Measurements from ENCODE around the gene CARD19.

Gene CARD19

GRCh38 chr9:93123561-93124283 lies 27.7 kb downstream of the CARD19 start:
- DNase-seq (no peak), ATAC-seq (no peak)
- Mint-ChIP-seq H3K4me3 (no peak overlapping the region), H3K27me3 (no peaks in the 10 kb centered on the region), H3K36me3 (ENCODE audit: low read depth) (peaks cover 12% of the 10 kb centered on the region), H3K27ac (no peak overlapping the region), H3K4me1 (peaks cover 45% of the 10 kb centered on the region), H3K9me3 (no peaks in the 10 kb centered on the region)

GRCh38 chr9:93124793-93125192 lies 28.8 kb downstream of the CARD19 start:
- Mint-ChIP-seq H3K36me3 (ENCODE audit: low read depth) (peaks cover 12% of the 10 kb centered on the region), H3K27me3 (no peaks in the 10 kb centered on the region), H3K9me3 (no peaks in the 10 kb centered on the region), H3K4me1 (peaks cover 44% of the 10 kb centered on the region), H3K27ac (no peak overlapping the region), H3K4me3 (no peak overlapping the region)
- DNase-seq = no peak
- ATAC-seq = no peak

- Mint-ChIP-seq H3K4me3 (no peak overlapping the region), H3K36me3 (ENCODE audit: low read depth) (peaks cover 12% of the 10 kb centered on the region), H3K9me3 (no peaks in the 10 kb centered on the region), H3K4me1 (peaks cover 39% of the 10 kb centered on the region), H3K27me3 (no peaks in the 10 kb centered on the region), H3K27ac (no peak overlapping the region)
- DNase-seq = no peak
- ATAC-seq = no peak
These were observed 29.4 kb downstream of the CARD19 start for GRCh38 chr9:93125331-93125894.

- H3K27ac Mint-ChIP-seq = peak overlapping the region; percentile 31
- no peaks in the 10 kb centered on the region for H3K27me3 Mint-ChIP-seq
- H3K4me3 Mint-ChIP-seq = no peak overlapping the region
- H3K36me3 Mint-ChIP-seq (ENCODE audit: low read depth) = peaks cover 10% of the 10 kb centered on the region
- H3K4me1 Mint-ChIP-seq = peaks cover 44% of the 10 kb centered on the region
- H3K9me3 Mint-ChIP-seq = no peaks in the 10 kb centered on the region
- DNase-seq (no peak), ATAC-seq (no peak)
These were observed 30.2 kb downstream of the CARD19 start for GRCh38 chr9:93126151-93126781.

DNA sequence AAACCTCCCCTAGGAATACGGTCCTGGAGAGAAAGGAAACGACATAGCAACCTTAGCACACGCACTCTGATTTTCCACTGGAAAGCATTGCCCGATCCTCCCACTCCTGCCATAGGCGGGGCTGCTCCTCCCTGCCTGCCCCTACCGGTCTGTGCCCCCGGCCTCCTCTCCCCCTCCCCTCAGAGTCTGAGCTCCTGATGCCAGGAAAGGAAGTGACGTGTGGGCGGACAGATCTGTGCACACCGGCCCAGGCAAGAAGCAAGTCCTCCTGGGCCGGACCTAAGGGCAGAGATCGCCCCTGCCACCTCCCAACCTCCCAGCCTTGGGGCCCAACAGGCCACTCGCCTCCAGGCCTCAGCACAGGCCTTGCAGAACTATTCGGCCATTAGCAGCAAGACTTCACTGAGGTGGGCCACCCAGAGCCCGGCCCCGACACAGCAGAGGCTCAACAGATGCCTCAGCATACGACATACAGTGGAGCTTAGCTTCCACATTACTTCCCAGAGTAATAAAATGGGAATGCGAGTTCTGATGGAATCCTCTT lies 30.9 kb downstream of the CARD19 start:
- H3K27me3 Mint-ChIP-seq = no peaks in the 10 kb centered on the region

DNA sequence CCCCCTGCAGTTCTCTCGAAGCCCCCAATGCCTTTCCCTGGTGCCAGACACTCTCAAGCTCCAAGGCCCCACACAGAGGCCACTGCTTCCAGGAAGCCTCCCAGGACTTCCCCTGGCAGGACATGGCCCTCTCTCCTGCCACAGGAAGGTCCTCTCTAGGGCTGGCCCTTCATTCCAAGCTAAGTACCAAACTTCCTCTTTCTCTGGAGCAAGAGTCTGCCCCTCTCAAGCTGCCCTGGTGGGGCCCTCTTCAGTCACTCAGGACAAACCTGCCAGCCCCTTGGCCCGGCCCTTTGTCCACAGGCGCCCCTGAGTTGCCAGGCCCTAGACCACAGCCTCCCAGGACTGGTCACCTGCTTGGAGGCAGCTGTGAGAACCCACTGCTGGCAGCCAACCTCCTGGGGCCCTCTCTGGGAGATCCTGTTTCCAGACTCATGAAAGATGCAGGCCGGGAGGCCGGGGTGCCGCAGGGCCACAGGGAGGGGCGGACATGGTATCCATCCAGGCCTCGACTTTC lies 31.4 kb downstream of the CARD19 start:
- peak overlapping the region; percentile 29 for H3K4me3 Mint-ChIP-seq
- DNase-seq (no peak), ATAC-seq (no peak)
- no peaks in the 10 kb centered on the region for H3K9me3 Mint-ChIP-seq
- H3K36me3 Mint-ChIP-seq (ENCODE audit: low read depth) = peaks cover 12% of the 10 kb centered on the region
- H3K27ac Mint-ChIP-seq = peak overlapping the region; percentile 80
- no peaks in the 10 kb centered on the region for H3K27me3 Mint-ChIP-seq
- peaks cover 56% of the 10 kb centered on the region for H3K4me1 Mint-ChIP-seq

More for the DNA sequence above, 30.9 kb downstream of the CARD19 start:
- Mint-ChIP-seq H3K9me3 (no peaks in the 10 kb centered on the region), H3K27ac (peak overlapping the region; percentile 80), H3K36me3 (ENCODE audit: low read depth) (peaks cover 12% of the 10 kb centered on the region), H3K4me1 (peaks cover 50% of the 10 kb centered on the region), H3K4me3 (peak overlapping the region; percentile 29)
- ATAC-seq (peak; percentile 26), DNase-seq (no peak)

DNA sequence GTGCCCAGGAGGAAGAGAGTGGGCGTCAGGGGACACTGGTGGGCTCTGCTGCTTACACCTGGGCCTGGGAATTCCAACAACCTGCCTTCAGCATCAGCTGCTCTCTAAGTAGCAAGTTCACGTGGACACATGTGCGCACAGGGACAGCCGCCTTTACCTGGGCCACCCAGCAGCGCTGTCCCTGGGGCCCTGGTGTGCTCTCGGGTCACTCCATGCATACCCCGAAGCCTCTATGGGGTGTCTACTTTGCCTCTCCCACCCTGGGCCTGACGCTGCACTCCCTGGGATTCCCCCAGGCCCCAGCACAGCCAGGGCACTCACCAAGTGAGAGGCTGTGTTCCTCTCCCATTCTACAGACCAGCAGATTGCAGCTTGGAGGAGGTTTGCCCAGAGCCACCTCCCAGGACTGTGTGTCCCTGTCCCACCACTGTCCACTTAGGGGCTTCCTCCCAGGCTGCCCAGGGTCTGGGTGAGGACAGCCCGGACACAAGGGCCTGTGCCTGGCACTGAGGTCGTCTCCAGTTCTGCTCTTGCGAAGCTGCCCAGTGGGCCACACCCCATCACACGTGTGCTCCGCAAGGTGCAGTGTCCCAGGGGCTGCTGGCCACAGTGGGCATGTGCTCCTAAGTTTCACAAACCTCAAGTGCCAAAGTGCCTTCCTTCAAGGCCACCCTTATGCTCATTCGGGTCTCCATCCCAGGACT lies 32.1 kb downstream of the CARD19 start:
- Mint-ChIP-seq H3K27me3 (no peaks in the 10 kb centered on the region), H3K4me1 (peaks cover 63% of the 10 kb centered on the region), H3K4me3 (peak overlapping the region; percentile 24), H3K36me3 (ENCODE audit: low read depth) (peaks cover 15% of the 10 kb centered on the region), H3K27ac (peak overlapping the region; percentile 80), H3K9me3 (no peaks in the 10 kb centered on the region)
- ATAC-seq (peak; percentile 2), DNase-seq (no peak)

- Mint-ChIP-seq H3K27me3 (no peaks in the 10 kb centered on the region), H3K4me3 (no peak overlapping the region), H3K9me3 (no peaks in the 10 kb centered on the region), H3K27ac (peak overlapping the region; percentile 79), H3K36me3 (ENCODE audit: low read depth) (peaks cover 15% of the 10 kb centered on the region), H3K4me1 (peaks cover 64% of the 10 kb centered on the region)
- no peak for ATAC-seq
- DNase-seq = no peak
These were observed 32.8 kb downstream of the CARD19 start for GRCh38 chr9:93128715-93129224.

DNA sequence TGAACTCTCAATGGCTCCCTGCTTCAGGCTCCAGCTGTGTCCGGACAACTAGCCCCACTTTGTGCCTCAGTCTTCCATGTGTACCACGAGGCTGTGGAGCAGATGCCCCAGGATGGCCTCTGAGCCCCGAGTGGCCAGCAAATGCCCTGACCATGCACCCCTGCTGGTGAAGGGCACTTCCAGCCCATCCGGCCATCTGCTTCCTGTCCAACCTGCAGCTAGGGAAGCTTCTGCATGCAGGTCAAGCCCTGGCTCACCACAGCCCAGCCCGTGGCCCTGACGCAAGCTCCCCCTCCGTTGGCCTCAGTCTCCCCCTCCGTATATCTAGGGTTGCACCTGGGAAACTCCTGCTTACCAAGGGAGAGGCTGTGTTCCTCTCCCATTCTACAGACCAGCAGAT lies 33.3 kb downstream of the CARD19 start:
- H3K27ac Mint-ChIP-seq = no peak overlapping the region
- no peak overlapping the region for H3K4me3 Mint-ChIP-seq
- no peak for ATAC-seq

DNA sequence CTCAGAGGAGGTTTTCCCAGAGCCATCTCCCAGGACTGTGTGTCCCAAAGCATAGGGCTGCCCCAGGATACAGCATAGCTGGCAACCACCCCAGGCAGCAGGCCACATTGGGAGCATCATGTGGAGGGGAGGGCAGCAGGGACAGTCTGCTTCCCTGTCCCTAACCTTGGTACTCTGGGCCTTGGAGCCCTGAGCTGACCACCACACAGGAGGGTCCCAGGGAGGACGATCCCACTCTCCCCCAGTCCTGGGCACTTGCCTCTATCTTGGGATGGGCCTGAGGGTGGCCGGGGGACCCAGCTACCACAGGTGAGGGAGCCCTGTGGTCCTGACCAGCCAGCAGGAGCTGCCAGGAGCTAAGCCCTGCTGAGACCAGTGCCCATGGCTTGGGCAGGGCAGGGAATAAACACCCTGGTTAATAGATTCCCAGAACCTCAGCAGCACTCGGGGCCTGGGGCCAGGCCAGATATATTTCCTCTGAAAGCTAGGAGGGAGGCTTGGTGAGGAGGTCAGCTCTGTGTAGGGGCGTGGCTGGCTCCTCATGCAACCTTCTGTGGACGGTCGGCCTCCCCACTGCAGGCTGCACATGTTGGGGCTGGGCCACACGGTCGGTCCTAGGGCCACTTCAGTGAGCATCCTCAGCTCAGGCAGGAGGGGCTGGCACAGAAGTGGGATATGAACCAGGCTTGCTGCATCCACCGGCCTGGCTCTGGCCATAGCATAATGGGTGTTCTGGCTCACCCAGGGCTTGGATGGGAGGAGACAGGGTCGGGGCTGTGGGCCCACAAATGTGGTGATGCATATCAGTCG lies 33.9 kb downstream of the CARD19 start:
- peaks cover 68% of the 10 kb centered on the region for H3K4me1 Mint-ChIP-seq
- H3K4me3 Mint-ChIP-seq = no peak overlapping the region
- H3K27me3 Mint-ChIP-seq = no peaks in the 10 kb centered on the region
- DNase-seq (no peak), ATAC-seq (no peak)
- no peaks in the 10 kb centered on the region for H3K9me3 Mint-ChIP-seq
- H3K36me3 Mint-ChIP-seq (ENCODE audit: low read depth) = peaks cover 13% of the 10 kb centered on the region
- peak overlapping the region; percentile 60 for H3K27ac Mint-ChIP-seq

More for the DNA sequence above, 33.3 kb downstream of the CARD19 start:
- H3K27me3 Mint-ChIP-seq = no peaks in the 10 kb centered on the region
- H3K36me3 Mint-ChIP-seq (ENCODE audit: low read depth) = peaks cover 15% of the 10 kb centered on the region
- peaks cover 63% of the 10 kb centered on the region for H3K4me1 Mint-ChIP-seq
- no peaks in the 10 kb centered on the region for H3K9me3 Mint-ChIP-seq
- DNase-seq = no peak

GRCh38 chr9:93130861-93131481 lies 35.0 kb downstream of the CARD19 start:
- ATAC-seq (no peak), DNase-seq (no peak)
- no peaks in the 10 kb centered on the region for H3K27me3 Mint-ChIP-seq
- H3K9me3 Mint-ChIP-seq = no peaks in the 10 kb centered on the region
- H3K27ac Mint-ChIP-seq = peak overlapping the region; percentile 90
- peaks cover 8% of the 10 kb centered on the region for H3K36me3 Mint-ChIP-seq (ENCODE audit: low read depth)
- H3K4me3 Mint-ChIP-seq = peak overlapping the region; percentile 90
- peaks cover 72% of the 10 kb centered on the region for H3K4me1 Mint-ChIP-seq

- ATAC-seq = no peak
- H3K4me1 Mint-ChIP-seq = peaks cover 72% of the 10 kb centered on the region
- peak overlapping the region; percentile 90 for H3K4me3 Mint-ChIP-seq
- no peak for DNase-seq
- H3K9me3 Mint-ChIP-seq = no peaks in the 10 kb centered on the region
- H3K36me3 Mint-ChIP-seq (ENCODE audit: low read depth) = peaks cover 8% of the 10 kb centered on the region
- H3K27ac Mint-ChIP-seq = peak overlapping the region; percentile 90
- no peaks in the 10 kb centered on the region for H3K27me3 Mint-ChIP-seq
These were observed 35.7 kb downstream of the CARD19 start for GRCh38 chr9:93131599-93132286.

Data from activated naive CD8-positive, alpha-beta T cell treated with anti-CD3 and anti-CD28 coated beads, Interleukin-2, amount 50 U/mL, for 24 hours (primary cell).